NCI-H1105 (cell line): ENCODE data around the gene SULT1C2.

Source experiments
- DNase-seq: peaks from one replicate; lab custom pipeline; 2025; lab: John Stamatoyannopoulos, UW

Gene SULT1C2

GRCh38 chr2:108293850-108294249 lies 5.2 kb downstream of the SULT1C2 start:
- no peak for DNase-seq

GRCh38 chr2:108297436-108298141 lies 8.9 kb downstream of the SULT1C2 start:
- DNase-seq, result no peak

- DNase-seq, result no peak
Observed at GRCh38 chr2:108301558-108301957, 12.9 kb downstream of the SULT1C2 start.

- DNase-seq, result no peak
Observed at GRCh38 chr2:108304975-108305374, 16.3 kb downstream of the SULT1C2 start.

GRCh38 chr2:108305901-108306300 lies 17.2 kb downstream of the SULT1C2 start:
- no peak for DNase-seq

GRCh38 chr2:108309903-108310302 lies 21.2 kb downstream of the SULT1C2 start:
- no peak for DNase-seq

- no peak for DNase-seq
Observed at GRCh38 chr2:108314586-108315296, 26.0 kb downstream of the SULT1C2 start.

- no peak for DNase-seq
Observed at GRCh38 chr2:108315444-108315934, 26.8 kb downstream of the SULT1C2 start.

- DNase-seq, result no peak
Observed at GRCh38 chr2:108316033-108316432, 27.3 kb downstream of the SULT1C2 start.

GRCh38 chr2:108316461-108317258 lies 28.0 kb downstream of the SULT1C2 start:
- DNase-seq, result no peak

- peak; percentile 60 for DNase-seq
Observed at GRCh38 chr2:108320326-108320922, 31.7 kb downstream of the SULT1C2 start.

GRCh38 chr2:108323619-108324018 lies 34.9 kb downstream of the SULT1C2 start:
- DNase-seq, result no peak

GRCh38 chr2:108324531-108325255 lies 36.0 kb downstream of the SULT1C2 start:
- no peak for DNase-seq

GRCh38 chr2:108325756-108326155 lies 37.1 kb downstream of the SULT1C2 start:
- DNase-seq, result no peak

GRCh38 chr2:108329771-108330170 lies 41.1 kb downstream of the SULT1C2 start:
- DNase-seq, result no peak

- no peak for DNase-seq
Observed at GRCh38 chr2:108330979-108331378, 42.3 kb downstream of the SULT1C2 start.

GRCh38 chr2:108345951-108346350 lies 57.3 kb downstream of the SULT1C2 start:
- no peak for DNase-seq

- no peak for DNase-seq
Observed at GRCh38 chr2:108346827-108347226, 58.1 kb downstream of the SULT1C2 start.

GRCh38 chr2:108347786-108348185 lies 59.1 kb downstream of the SULT1C2 start:
- DNase-seq, result no peak

GRCh38 chr2:108348816-108349570 lies 60.3 kb downstream of the SULT1C2 start:
- DNase-seq, result no peak

- DNase-seq, result no peak
Observed at GRCh38 chr2:108349571-108349928, 60.9 kb downstream of the SULT1C2 start.
